Esophagus squamous epithelium (tissue), 5 donors: ENCODE measurements around the gene PKM. TPM values are rescaled to one million over a fixed set of nuclear protein-coding genes. Genes with fewer than 3 reads are reported as not detected.
A peak's percentile ranks its signal among the peaks of the same experiment; 100 is the strongest.

Source experiments
- DNase-seq: peaks from one replicate; lab custom pipeline; 2025; lab: John Stamatoyannopoulos, UW
- H3K27ac ChIP-seq, 4 donors: fragments of 200-600 bp; sonication (generic); one replicate each; pipeline ENCODE4 v1.5.1; 2016 to 2019; ENCODE audit warnings: mild to moderate bottlenecking in 1 of 4
- H3K27me3 ChIP-seq, 4 donors: fragments of 200-600 bp; sonication (generic); 1 replicate in 3 of 4; 2 replicates in 1 of 4; pipeline versions ENCODE4 v1.5.1 to v1.6.0; 2017 to 2021; ENCODE audit warnings: antibody characterized with exemption in 1 of 4
- H3K36me3 ChIP-seq, 3 donors: fragments of 200-600 bp; sonication (generic); one replicate each; pipeline ENCODE4 v1.5.1; 2016 to 2019
- H3K4me1 ChIP-seq, 3 donors: fragments of 200-600 bp; sonication (generic); one replicate each; pipeline ENCODE4 v1.5.1; 2017 to 2019
- H3K4me3 ChIP-seq, 4 donors: fragments of 200-600 bp; sonication (generic); 1 replicate in 3 of 4; 2 replicates in 1 of 4; pipeline ENCODE4 v1.5.1; 2016 to 2019; ENCODE audit warnings: mild to moderate bottlenecking in 2 of 4, moderate library complexity in 1 of 4
- H3K9me3 ChIP-seq, 3 donors: fragments of 200-600 bp; sonication (generic); one replicate each; pipeline ENCODE4 v1.5.1; 2016 to 2019
- POLR2A ChIP-seq, 4 donors: fragments of 450-650 bp; IDR thresholded peaks; one replicate each; pipeline ENCODE4 v1.6.1; 2017; ENCODE audit warnings: antibody characterized with exemption in 4 of 4, mild to moderate bottlenecking in 4 of 4, moderate library complexity in 3 of 4
- WGBS, 2 donors: methylation state at CpG; one replicate each; pipeline ENCODE4 v1.1.5; 2018; 5-methylcytosine and 5-hydroxymethylcytosine counted together
- intact Hi-C: fragments of 100-400 bp; cut with DNase I; formaldehyde crosslinking; loops from one replicate; pipeline ENCODE4 v1.15.0; 2022
- total RNA-seq, 4 donors: library from RNA; depleted of rRNA; stranded (reverse); fragments of >200 nt; gene quantifications; one replicate each; pipeline ENCODE4 v1.1.0, GENCODE V29; 2016
- TF ChIP-seq, protein P1 (sequence below), 6 experiments: fragments of 450-650 bp in 4 of 6; fragments of 200-600 bp in 2 of 6; sonication (generic) in 2 of 6; IDR thresholded peaks; one replicate each; pipeline ENCODE4 v1.5.1; 2016 to 2019; ENCODE audit warnings: antibody characterized with exemption in 6 of 6, mild to moderate bottlenecking in 4 of 6, moderate library complexity in 4 of 6
- donor health status: DM: yes; HTN: yes; CAD: no.

PKM gene
- total RNA-seq, 4 donors from 2014 or later = 504 to 1,134 (median 964) TPM

DNA sequence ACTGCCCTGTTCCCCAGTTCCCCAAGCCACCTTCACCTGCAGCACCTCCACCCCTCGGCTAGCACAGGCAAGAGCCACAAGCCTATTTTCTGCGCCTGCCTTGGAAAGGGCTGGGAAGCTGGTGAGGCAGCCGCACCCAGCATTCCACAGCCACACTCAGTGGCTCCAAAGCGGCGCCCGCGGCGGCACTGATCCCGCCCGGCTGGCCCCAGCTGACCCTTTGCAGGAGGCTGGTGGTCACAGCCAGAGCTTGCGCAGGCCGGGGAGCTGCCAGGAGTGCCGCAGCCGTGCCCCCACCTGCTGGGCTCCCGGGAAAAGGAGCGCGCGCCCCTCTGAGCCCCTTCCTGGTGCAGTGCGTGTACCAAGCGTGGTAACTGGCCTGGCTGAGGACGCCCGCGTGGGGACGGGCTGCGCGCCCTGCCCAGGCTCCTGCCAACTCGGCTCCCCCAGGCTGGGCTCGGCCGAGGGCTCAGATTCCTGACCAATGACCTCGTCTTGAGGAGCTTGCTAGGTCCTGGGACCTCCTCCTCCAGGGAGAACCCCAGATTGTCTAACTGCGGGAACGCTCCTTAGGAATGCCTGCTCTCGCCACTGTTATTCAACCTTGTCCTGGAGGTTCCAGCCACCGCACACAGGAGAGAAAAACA, 46.7 kb downstream of the PKM start:
- Histone ChIP-seq H3K4me1 (peaks cover 16 to 41% (median 16%) of the 10 kb centered on the region in 3 donors), H3K4me3 (peak overlapping the region; percentile 29 to 63 (median 38)), H3K9me3 (no peaks in the 10 kb centered on the region), H3K27me3 (peaks cover 0 to 28% (median 0%) of the 10 kb centered on the region in 4 donors), H3K36me3 (no peaks in the 10 kb centered on the region), H3K27ac (peak overlapping the region in 1 of 4 donors; percentile 12)
- 18 to 36% methylated on average over 5 to 13 of the region's 34 CpGs for WGBS, 2 donors
- no peak for DNase-seq
- intact Hi-C loops = no loop called here
- TF ChIP-seq, protein P1, sequence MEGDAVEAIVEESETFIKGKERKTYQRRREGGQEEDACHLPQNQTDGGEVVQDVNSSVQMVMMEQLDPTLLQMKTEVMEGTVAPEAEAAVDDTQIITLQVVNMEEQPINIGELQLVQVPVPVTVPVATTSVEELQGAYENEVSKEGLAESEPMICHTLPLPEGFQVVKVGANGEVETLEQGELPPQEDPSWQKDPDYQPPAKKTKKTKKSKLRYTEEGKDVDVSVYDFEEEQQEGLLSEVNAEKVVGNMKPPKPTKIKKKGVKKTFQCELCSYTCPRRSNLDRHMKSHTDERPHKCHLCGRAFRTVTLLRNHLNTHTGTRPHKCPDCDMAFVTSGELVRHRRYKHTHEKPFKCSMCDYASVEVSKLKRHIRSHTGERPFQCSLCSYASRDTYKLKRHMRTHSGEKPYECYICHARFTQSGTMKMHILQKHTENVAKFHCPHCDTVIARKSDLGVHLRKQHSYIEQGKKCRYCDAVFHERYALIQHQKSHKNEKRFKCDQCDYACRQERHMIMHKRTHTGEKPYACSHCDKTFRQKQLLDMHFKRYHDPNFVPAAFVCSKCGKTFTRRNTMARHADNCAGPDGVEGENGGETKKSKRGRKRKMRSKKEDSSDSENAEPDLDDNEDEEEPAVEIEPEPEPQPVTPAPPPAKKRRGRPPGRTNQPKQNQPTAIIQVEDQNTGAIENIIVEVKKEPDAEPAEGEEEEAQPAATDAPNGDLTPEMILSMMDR (IDR thresholded peaks at IDR 0.05) = no peak
- TF ChIP-seq POLR2A (IDR thresholded peaks at IDR 0.05) = no peak

DNA sequence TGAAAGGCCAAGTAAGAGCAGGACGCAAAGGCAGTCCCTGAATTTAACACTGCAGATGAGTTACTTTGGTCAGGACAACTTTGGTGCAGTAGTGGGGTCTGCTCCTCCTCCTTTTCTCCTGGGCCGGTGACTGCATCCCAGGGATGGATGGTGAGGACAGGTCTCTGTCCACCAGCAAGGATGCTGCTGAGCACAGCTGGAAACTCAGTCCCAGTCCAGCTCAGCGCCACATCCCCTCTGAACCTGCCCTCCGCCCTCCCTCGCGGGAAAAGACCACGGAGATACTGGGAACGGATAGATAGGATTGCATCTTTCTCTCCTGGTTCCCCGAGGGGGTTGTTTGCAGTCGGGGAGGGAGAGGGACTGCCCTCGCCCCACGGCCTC, 47.2 kb downstream of the PKM start:
- Histone ChIP-seq H3K4me1 (peaks cover 16 to 43% (median 16%) of the 10 kb centered on the region in 3 donors), H3K27ac (no peak overlapping the region), H3K27me3 (peaks cover 0 to 28% (median 0%) of the 10 kb centered on the region in 4 donors), H3K4me3 (peak overlapping the region in 3 of 4 donors; percentile 33 to 63 (median 42)), H3K36me3 (no peaks in the 10 kb centered on the region), H3K9me3 (no peaks in the 10 kb centered on the region)
- TF ChIP-seq, protein P1 (IDR thresholded peaks at IDR 0.05) = no peak
- TF ChIP-seq POLR2A (IDR thresholded peaks at IDR 0.05) = no peak
- WGBS, 2 donors = 25 to 59% methylated on average over 2 to 10 of the region's 12 CpGs
- intact Hi-C loops = no loop called here
- no peak for DNase-seq

DNA sequence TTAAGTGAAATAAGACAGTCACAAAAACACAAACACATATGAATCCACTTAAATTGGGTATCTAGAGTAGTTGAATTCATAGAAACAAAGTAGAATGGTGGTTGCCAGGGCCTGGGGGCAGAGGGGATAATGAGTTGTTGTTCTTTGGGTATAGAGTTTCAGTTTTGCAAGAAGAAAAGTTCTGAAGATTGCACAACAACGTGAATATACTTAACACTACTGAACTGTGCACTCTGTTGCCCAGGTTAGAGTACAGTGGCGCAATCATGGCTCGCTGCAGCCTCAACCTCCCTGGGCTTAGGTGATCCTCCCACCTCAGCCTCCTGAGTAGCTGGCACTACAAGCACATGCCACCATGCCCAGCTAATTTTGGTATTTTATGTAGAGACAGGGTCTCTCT, 48.3 kb downstream of the PKM start:
- DNase-seq = no peak

DNA sequence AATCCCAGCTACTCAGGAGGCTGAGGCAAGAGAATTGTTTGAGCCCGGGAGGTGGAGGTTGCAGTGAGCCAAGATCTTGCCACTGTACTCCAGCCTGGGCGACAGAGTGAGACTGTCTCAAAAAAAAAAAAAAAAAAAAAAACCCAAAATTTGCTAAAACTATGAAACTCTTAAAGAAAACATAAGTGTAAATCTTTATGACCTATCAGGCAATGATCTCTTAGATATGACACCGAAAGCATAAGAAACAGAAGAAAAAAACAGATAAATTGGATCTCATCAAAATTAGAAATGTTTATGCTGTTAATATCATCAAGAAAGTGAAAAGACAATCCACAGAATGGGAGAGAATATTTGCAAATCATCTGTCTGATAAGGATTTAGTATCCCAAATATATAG, 48.7 kb downstream of the PKM start:
- DNase-seq = no peak
- no peak overlapping the region for H3K27ac ChIP-seq
- 81 to 86% methylated on average over 2 to 3 of the region's 3 CpGs for WGBS, 2 donors

More for the DNA sequence above, 48.3 kb downstream of the PKM start:
- intact Hi-C loops = no loop called here
- Histone ChIP-seq H3K9me3 (no peaks in the 10 kb centered on the region), H3K36me3 (no peaks in the 10 kb centered on the region), H3K4me3 (no peak overlapping the region), H3K27me3 (peaks cover 0 to 28% (median 0%) of the 10 kb centered on the region in 4 donors), H3K27ac (no peak overlapping the region), H3K4me1 (peaks cover 16 to 43% (median 22%) of the 10 kb centered on the region in 3 donors)
- 68 to 76% methylated on average over 3 of the region's 3 CpGs for WGBS, 2 donors
- no peak for TF ChIP-seq POLR2A (IDR thresholded peaks at IDR 0.05)
- TF ChIP-seq, protein P1 (IDR thresholded peaks at IDR 0.05) = no peak

More for the DNA sequence above, 48.7 kb downstream of the PKM start:
- TF ChIP-seq, protein P1 (IDR thresholded peaks at IDR 0.05) = no peak
- TF ChIP-seq POLR2A (IDR thresholded peaks at IDR 0.05) = no peak
- Histone ChIP-seq H3K4me3 (no peak overlapping the region), H3K9me3 (no peaks in the 10 kb centered on the region), H3K4me1 (peaks cover 16 to 38% (median 23%) of the 10 kb centered on the region in 3 donors), H3K36me3 (no peaks in the 10 kb centered on the region), H3K27me3 (peaks cover 0 to 28% (median 0%) of the 10 kb centered on the region in 4 donors)
- intact Hi-C loops = no loop called here
